NCI-H1048 (cell line): ENCODE measurements around the gene OBSL1.

Experiments
- DNase-seq: peaks from one replicate; lab custom pipeline; 2025; lab: John Stamatoyannopoulos, UW

The OBSL1 gene

GRCh38 chr2:219571311-219572236 lies at the start of gene OBSL1:
TSS of gene OBSL1 (minus strand) at chr2:219571539. CDS start at chr2:219571232, 307 bp downstream.
- DNase-seq: peak; percentile 41

GRCh38 chr2:219620546-219620945 lies 49.2 kb upstream of the OBSL1 start:
- DNase-seq: no peak

- DNase-seq: no peak
Measured at GRCh38 chr2:219619235-219619634, 47.9 kb upstream of the OBSL1 start.

GRCh38 chr2:219618733-219619122 lies 47.4 kb upstream of the OBSL1 start:
- no peak for DNase-seq

- no peak for DNase-seq
Measured at GRCh38 chr2:219616550-219616949, 45.2 kb upstream of the OBSL1 start.

GRCh38 chr2:219615894-219616293 lies 44.6 kb upstream of the OBSL1 start:
- DNase-seq: no peak

GRCh38 chr2:219615036-219615435 lies 43.7 kb upstream of the OBSL1 start:
- DNase-seq: no peak

- DNase-seq: no peak
Measured at GRCh38 chr2:219614076-219614860, 42.9 kb upstream of the OBSL1 start.

- no peak for DNase-seq
Measured at GRCh38 chr2:219613461-219614070, 42.2 kb upstream of the OBSL1 start.

- no peak for DNase-seq
Measured at GRCh38 chr2:219612577-219613286, 41.4 kb upstream of the OBSL1 start.

- DNase-seq: no peak
Measured at GRCh38 chr2:219611866-219612576, 40.7 kb upstream of the OBSL1 start.

- no peak for DNase-seq
Measured at GRCh38 chr2:219611306-219611705, 40.0 kb upstream of the OBSL1 start.

GRCh38 chr2:219609149-219609750 lies 37.9 kb upstream of the OBSL1 start:
- no peak for DNase-seq

GRCh38 chr2:219608399-219608964 lies 37.1 kb upstream of the OBSL1 start:
- no peak for DNase-seq

GRCh38 chr2:219607931-219608330 lies 36.6 kb upstream of the OBSL1 start:
- no peak for DNase-seq

GRCh38 chr2:219605607-219605954 lies 34.2 kb upstream of the OBSL1 start:
- DNase-seq: no peak

GRCh38 chr2:219603771-219604170 lies 32.4 kb upstream of the OBSL1 start:
- no peak for DNase-seq

- DNase-seq: no peak
Measured at GRCh38 chr2:219598308-219599078, 27.2 kb upstream of the OBSL1 start.

- DNase-seq: peak; percentile 91
Measured at GRCh38 chr2:219597552-219598307, 26.4 kb upstream of the OBSL1 start, which contains the start of gene STK11IP. TSS of gene STK11IP (plus strand) at chr2:219597857. CDS start at chr2:219598120, 263 bp downstream.
